DND-41 (cell line): ENCODE data around the gene PYGL.

ENCODE experiments used
- ATAC-seq: fragments of 200-7000 bp; cut with Tn5 transposase; 3 replicates; pipeline ENCODE4 v1.9.1; 2021; ENCODE audit warnings: low read depth; ENCODE audit not compliant: insufficient read depth
- DNase-seq: peaks from one replicate; pipeline ENCODE4 v3.0.0-alpha.2; 2020
- H2AFZ ChIP-seq: 2 replicates; pipeline ENCODE4 v1.6.0; 2012; ENCODE audit warnings: low read depth, low read length
- H3K27ac ChIP-seq: 2 replicates; pipeline ENCODE4 v1.5.1; 2012; ENCODE audit warnings: low read length, inconsistent platforms
- H3K27me3 ChIP-seq: fragments of 200-600 bp; sonication (generic); 2 replicates; pipeline ENCODE4 v1.6.0; 2012; ENCODE audit warnings: low read length, mild to moderate bottlenecking, inconsistent platforms; ENCODE audit not compliant: insufficient read depth, poor library complexity
- H3K36me3 ChIP-seq: 2 replicates; pipeline ENCODE4 v1.5.1; 2012; ENCODE audit warnings: low read length, inconsistent platforms; ENCODE audit not compliant: insufficient read depth
- H3K4me1 ChIP-seq: 2 replicates; pipeline ENCODE4 v1.5.1; 2012; ENCODE audit warnings: mild to moderate bottlenecking, low read length; ENCODE audit not compliant: insufficient read depth
- H3K4me2 ChIP-seq: 2 replicates; pipeline ENCODE4 v1.6.0; 2012; ENCODE audit warnings: mild to moderate bottlenecking, moderate library complexity, low read length, inconsistent platforms; ENCODE audit not compliant: insufficient read depth
- H3K4me3 ChIP-seq, 2 experiments: fragments of 200-600 bp in 1 of 2; shearing (Covaris generic) in 1 of 2; 2 replicates each; pipeline ENCODE4 v1.5.1; 2012 to 2016; ENCODE audit warnings: inconsistent platforms in 2 of 2, low read length in 2 of 2, mild to moderate bottlenecking in 2 of 2, low read depth in 1 of 2, moderate library complexity in 1 of 2
- H3K79me2 ChIP-seq: 2 replicates; pipeline ENCODE4 v1.6.0; 2012; ENCODE audit warnings: low read length, inconsistent platforms; ENCODE audit not compliant: insufficient read depth
- H3K9ac ChIP-seq: 2 replicates; pipeline ENCODE4 v1.6.0; 2012; ENCODE audit warnings: low read depth, mild to moderate bottlenecking, inconsistent platforms, low read length, moderate library complexity
- H3K9me3 ChIP-seq: 2 replicates; pipeline ENCODE4 v1.5.1; 2012; ENCODE audit warnings: low read length, moderate library complexity, mild to moderate bottlenecking, inconsistent platforms; ENCODE audit not compliant: insufficient read depth, severe bottlenecking
- H4K20me1 ChIP-seq: 2 replicates; pipeline ENCODE4 v1.6.0; 2012; ENCODE audit warnings: low read length; ENCODE audit not compliant: insufficient read depth
- CTCF ChIP-seq: IDR thresholded peaks from 2 replicates; pipeline ENCODE4 v1.5.1; 2012; ENCODE audit warnings: borderline replicate concordance, low read length, moderate library complexity, mild to moderate bottlenecking; ENCODE audit not compliant: poor library complexity, severe bottlenecking; ENCODE audit errors: extremely low read depth
- EZH2 ChIP-seq: IDR thresholded peaks from 3 replicates; pipeline ENCODE4 v1.6.1; 2012; ENCODE audit warnings: borderline replicate concordance, low read depth, mild to moderate bottlenecking, moderate library complexity, low read length, inconsistent platforms; ENCODE audit not compliant: severe bottlenecking

The PYGL gene

GRCh38 chr14:50892255-50892654 is 52.0 kb downstream of the PYGL start:
- no peak for DNase-seq
- H2AFZ ChIP-seq = no peak overlapping the region
- no peaks in the 10 kb centered on the region for H3K36me3 ChIP-seq

GRCh38 chr14:50887476-50887875 is 56.8 kb downstream of the PYGL start:
- TF ChIP-seq EZH2 = no peak
- TF ChIP-seq CTCF = no peak
- H3K27me3 ChIP-seq = no peaks in the 10 kb centered on the region
- no peaks in the 10 kb centered on the region for H3K79me2 ChIP-seq
- H3K4me1 ChIP-seq = no peaks in the 10 kb centered on the region
- H3K36me3 ChIP-seq = no peaks in the 10 kb centered on the region
- no peak overlapping the region for H3K4me2 ChIP-seq
- H3K27ac ChIP-seq = no peak overlapping the region
- H2AFZ ChIP-seq = no peak overlapping the region
- no peak overlapping the region for H3K4me3 ChIP-seq
- no peaks in the 10 kb centered on the region for H4K20me1 ChIP-seq
- H3K9me3 ChIP-seq = no peaks in the 10 kb centered on the region
- no peak overlapping the region for H3K9ac ChIP-seq
- ATAC-seq (no peak), DNase-seq (no peak)

More at GRCh38 chr14:50892255-50892654, 52.0 kb downstream of the PYGL start:
- Histone ChIP-seq H3K4me2 (no peak overlapping the region), H3K4me1 (no peaks in the 10 kb centered on the region), H3K27me3 (no peaks in the 10 kb centered on the region), H4K20me1 (no peaks in the 10 kb centered on the region), H3K4me3 (no peak overlapping the region), H3K27ac (no peak overlapping the region), H3K9ac (no peak overlapping the region), H3K79me2 (no peaks in the 10 kb centered on the region), H3K9me3 (no peaks in the 10 kb centered on the region)
- TF ChIP-seq EZH2 (no peak), CTCF (no peak)
- no peak for ATAC-seq

- Histone ChIP-seq H2AFZ (no peak overlapping the region), H3K4me3 (no peak overlapping the region), H3K27ac (no peak overlapping the region), H3K4me2 (no peak overlapping the region), H3K9ac (no peak overlapping the region), H3K27me3 (no peaks in the 10 kb centered on the region), H3K36me3 (no peaks in the 10 kb centered on the region), H3K9me3 (no peaks in the 10 kb centered on the region), H3K4me1 (no peaks in the 10 kb centered on the region), H3K79me2 (no peaks in the 10 kb centered on the region), H4K20me1 (no peaks in the 10 kb centered on the region)
- no peak for ATAC-seq
- DNase-seq = no peak
- TF ChIP-seq EZH2 = no peak
- TF ChIP-seq CTCF = no peak
Observed at GRCh38 chr14:50883827-50884197, 60.5 kb downstream of the PYGL start.
